HG02588 (cell line): ENCODE results near the gene ARHGAP15.
A peak's percentile ranks its signal among the peaks of the same experiment; 100 is the strongest.

Experiments
- ATAC-seq: cut with Tn5 transposase; IDR thresholded peaks from one replicate; pipeline ENCODE4 v1.9.1; 2021; ENCODE audit warnings: mild to moderate bottlenecking, moderate library complexity; ENCODE audit not compliant: unreplicated experiment

Gene ARHGAP15

DNA sequence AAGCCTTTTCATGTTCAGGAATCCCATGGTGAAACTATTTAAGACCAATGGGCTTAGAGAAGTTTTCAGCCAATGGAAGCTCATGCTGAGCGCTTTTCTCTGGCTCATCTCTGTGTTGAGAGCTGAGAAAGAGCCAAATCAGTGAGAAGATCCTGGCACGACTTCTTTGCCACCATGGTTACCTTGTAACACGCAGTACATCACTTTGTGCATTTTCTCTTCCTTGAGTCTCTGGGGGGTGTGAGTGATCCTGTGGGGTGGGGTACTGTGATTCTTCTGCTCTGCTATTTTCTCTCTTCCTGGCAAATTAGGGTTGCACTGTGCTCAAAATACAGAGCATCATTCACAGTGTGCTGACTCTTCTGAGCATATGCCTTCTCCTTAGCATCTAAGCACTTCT, 664.2 kb downstream of the ARHGAP15 start:
- no peak for ATAC-seq

DNA sequence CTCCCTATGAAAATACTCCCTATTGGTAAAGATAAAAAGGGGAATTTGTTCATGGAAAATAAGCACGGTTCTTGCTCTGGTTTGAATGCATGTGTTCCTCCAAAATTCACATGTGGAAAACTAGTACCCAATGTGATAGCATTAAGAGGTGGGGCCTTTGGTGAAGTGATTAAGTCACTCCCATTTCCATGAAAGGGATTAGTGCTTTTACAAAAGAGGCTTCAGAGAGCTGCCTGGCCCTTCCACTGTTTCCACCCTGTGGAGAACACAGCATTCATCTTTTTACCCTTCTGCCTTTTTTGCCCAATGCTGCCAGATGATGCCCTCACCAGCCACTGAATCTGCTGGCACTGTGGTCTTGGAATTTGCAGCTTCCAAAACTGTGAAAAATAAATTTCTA, 666.8 kb downstream of the ARHGAP15 start:
- ATAC-seq = no peak

GRCh38 chr2:143801561-143801960, 672.3 kb downstream of the ARHGAP15 start:
- ATAC-seq = no peak

GRCh38 chr2:143802242-143802641, 673.0 kb downstream of the ARHGAP15 start:
- ATAC-seq = no peak

DNA sequence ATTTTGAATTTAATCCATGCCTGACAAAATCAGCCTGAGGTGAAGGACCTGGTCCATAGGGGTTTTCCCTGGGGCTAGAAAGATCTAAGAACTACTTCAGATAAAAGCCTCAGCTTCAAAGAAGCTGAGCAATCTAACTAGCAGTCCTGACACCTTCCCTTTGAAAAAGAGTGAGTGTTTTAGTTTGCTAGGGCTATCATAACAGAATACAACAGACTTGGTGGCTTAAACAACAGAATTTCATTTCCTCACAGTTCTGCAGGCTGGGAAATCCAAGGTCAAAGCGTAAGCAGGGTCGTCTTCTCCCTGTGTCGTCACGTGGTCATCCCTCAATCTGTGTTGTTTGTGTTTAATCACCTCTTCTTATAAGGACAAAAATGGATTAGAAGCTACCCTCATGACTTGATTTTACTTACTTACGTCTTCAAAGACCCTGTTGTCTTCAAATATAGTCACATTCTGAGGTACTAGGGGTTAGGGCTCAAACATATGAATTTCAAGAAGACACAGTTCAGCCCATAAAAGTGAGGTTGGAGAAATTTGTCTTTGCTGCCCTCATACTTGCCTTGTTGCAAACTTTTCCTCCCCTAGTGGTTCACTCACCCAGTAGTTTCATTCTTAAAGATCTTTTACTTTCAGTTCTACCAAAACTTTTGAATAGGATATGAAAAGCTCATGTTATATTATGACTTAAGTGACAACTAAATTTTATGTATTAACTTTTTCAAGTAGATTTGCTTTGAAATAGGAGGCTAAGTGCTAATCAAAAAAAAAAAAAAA, 673.8 kb downstream of the ARHGAP15 start:
- peak; percentile 83 for ATAC-seq

- no peak for ATAC-seq
Measured at GRCh38 chr2:143803936-143804335, 674.7 kb downstream of the ARHGAP15 start.

DNA sequence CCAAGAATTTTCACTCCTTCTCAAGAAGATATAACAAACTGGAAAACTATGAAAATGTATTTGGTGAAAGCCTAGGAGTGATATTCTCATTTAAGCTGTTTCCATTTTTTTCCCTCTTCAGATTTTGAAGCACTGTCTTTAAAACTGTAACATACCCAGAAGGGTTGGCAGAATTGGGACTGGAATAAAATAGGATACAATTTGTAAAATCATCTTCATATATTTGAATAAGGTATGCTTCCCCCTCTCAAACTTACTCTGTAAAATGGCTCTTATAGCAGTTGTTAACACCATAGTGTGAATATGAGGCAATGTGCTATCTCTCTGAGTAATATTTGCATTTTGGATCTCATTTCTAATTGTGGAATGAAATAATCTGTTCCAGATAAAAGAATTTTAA, 676.4 kb downstream of the ARHGAP15 start:
- no peak for ATAC-seq

DNA sequence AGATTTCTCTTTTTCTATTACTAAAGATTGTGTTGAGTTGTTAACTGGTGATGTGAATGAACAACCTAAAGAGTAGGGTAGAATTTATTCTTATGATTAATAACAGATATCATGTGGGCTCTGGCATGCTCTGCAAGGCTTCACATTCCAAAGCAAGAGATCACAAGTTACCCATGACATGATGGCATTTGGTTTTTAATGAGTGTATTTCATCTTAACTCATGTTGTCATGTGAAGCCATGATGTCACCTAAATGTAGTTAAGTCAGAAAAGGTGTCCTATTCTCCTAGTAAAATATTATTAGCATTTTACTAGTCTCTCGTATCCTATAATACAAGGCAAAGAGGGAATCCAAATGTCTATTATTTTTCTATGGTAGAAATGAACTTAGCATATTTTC, 678.0 kb downstream of the ARHGAP15 start:
- no peak for ATAC-seq

DNA sequence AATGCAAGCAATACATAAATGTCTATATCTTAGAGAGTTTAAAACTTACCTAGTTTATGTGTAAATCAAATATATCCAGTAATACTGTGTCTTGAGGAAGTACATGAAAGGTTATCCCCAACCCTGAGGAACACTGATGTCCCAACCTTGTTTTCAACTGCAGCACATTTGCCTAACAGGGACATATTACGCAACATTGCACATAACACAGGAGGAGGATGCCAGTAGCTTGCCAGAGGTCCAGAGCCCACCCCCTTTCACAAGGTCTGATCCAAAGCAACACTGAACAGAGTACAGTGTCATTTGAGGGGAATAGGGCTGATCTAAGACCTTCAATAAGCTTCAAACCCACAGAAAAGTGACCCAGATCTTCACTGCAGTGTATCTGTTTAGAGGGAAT, 678.5 kb downstream of the ARHGAP15 start:
- no peak for ATAC-seq

GRCh38 chr2:143808166-143808565, 678.9 kb downstream of the ARHGAP15 start:
- ATAC-seq = no peak

GRCh38 chr2:143815082-143815481, 685.9 kb downstream of the ARHGAP15 start:
- ATAC-seq = no peak

DNA sequence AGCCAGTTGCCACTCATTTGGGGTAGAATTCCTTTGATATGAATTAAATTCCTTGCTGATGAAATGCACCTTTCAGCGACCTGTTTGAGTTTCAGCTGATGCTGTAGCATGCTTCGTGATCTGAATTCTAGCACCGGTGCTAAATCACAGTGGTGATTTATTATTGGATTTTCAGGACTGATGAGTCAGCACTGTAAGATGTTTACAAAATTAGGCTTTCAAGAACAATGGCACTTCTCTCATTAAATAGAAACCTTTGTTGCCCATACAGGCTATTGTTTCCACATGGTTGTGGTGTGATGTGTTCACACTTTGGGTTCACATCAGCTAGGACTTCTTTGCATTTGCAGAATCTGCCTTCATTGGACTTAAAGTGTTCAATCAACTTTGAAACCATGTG, 687.7 kb downstream of the ARHGAP15 start:
- no peak for ATAC-seq
